Mucosa of descending colon (tissue), 3 donors: Measurements from ENCODE around the gene UBP1. TPM values are rescaled to one million over a fixed set of nuclear protein-coding genes. Genes with fewer than 3 reads are reported as not detected.
A peak's percentile ranks its signal among the peaks of the same experiment; 100 is the strongest.

Experiments
- ATAC-seq: fragments of 200-7000 bp; cut with Tn5 transposase; one replicate; pipeline ENCODE4 v1.9.1; 2020; ENCODE audit warnings: mild to moderate bottlenecking, moderate library complexity
- DNase-seq, 3 donors: peaks; one replicate each; pipeline ENCODE4 v3.0.0-alpha.2; 2020
- H3K36me3 ChIP-seq: fragments of 200-600 bp; one replicate; pipeline ENCODE4 v1.8.0; 2021; ENCODE audit warnings: low read depth, mild to moderate bottlenecking
- H3K4me1 ChIP-seq: fragments of 200-600 bp; one replicate; pipeline ENCODE4 v1.8.0; 2021; ENCODE audit warnings: low read depth, mild to moderate bottlenecking
- H3K4me3 ChIP-seq: fragments of 200-600 bp; one replicate; pipeline ENCODE4 v1.8.0; 2021; ENCODE audit warnings: mild to moderate bottlenecking
- H3K9me3 ChIP-seq: fragments of 200-600 bp; one replicate; pipeline ENCODE4 v1.8.0; 2021; ENCODE audit warnings: mild to moderate bottlenecking
- CTCF ChIP-seq: fragments of 200-600 bp; IDR thresholded peaks from one replicate; pipeline ENCODE4 v1.8.0; 2022; ENCODE audit warnings: antibody characterized with exemption, mild to moderate bottlenecking
- intact Hi-C, 2 donors: fragments of 100-400 bp; cut with DNase I in 1 of 2; cut with micrococcal nuclease in 1 of 2; formaldehyde crosslinking; loops; one replicate each; pipeline versions ENCODE4 v1.11.0 to v1.11.1; 2022; cut with DNase I, micrococcal nuclease
- total RNA-seq, 3 donors: library from RNA; stranded (reverse); fragmentation: NEBNext Ultra II Directional in 2 of 3; extraction: Animal tissue kit (Norgen Biotek cat#: 25700) in 2 of 3; gene quantifications; one replicate each; pipeline versions ENCODE4 v1.2.1 to v1.2.4, GENCODE V29; 2021 to 2023
- donor health status: DM: no; HTN: no; CAD: no; lungs with moderate emphysema.
- donor health status: DM: no; HTN: no; CAD: no.
- donor health status: DM: no; HTN: yes; CAD: no.

UBP1 gene
- total RNA-seq, 3 donors from 2014 or later, result 62.1 to 90.9 (median 64.3) TPM

- intact Hi-C loops, result no loop called here
- Histone ChIP-seq H3K4me1 (no peaks in the 10 kb centered on the region), H3K9me3 (no peaks in the 10 kb centered on the region), H3K36me3 (no peaks in the 10 kb centered on the region), H3K4me3 (no peak overlapping the region)
- TF ChIP-seq CTCF, result no peak
- DNase-seq (no peak), ATAC-seq (no peak)
Observed at GRCh38 chr3:33388374-33389100, 51.7 kb downstream of the UBP1 start.

- Histone ChIP-seq H3K4me1 (no peaks in the 10 kb centered on the region), H3K4me3 (no peak overlapping the region), H3K36me3 (no peaks in the 10 kb centered on the region), H3K9me3 (no peaks in the 10 kb centered on the region)
- DNase-seq, result no peak
- no peak for TF ChIP-seq CTCF
- ATAC-seq, result no peak
- intact Hi-C loops, result no loop called here
Observed at GRCh38 chr3:33386631-33387030, 53.6 kb downstream of the UBP1 start.

GRCh38 chr3:33385423-33385822 is 54.8 kb downstream of the UBP1 start:
- H3K36me3 ChIP-seq, result no peaks in the 10 kb centered on the region
- DNase-seq (no peak), ATAC-seq (no peak)
- H3K4me1 ChIP-seq, result no peaks in the 10 kb centered on the region
- TF ChIP-seq CTCF, result no peak
- no peak overlapping the region for H3K4me3 ChIP-seq
- intact Hi-C loops, result no loop called here
- H3K9me3 ChIP-seq, result no peaks in the 10 kb centered on the region

GRCh38 chr3:33383951-33384350 is 56.3 kb downstream of the UBP1 start:
- Histone ChIP-seq H3K9me3 (no peaks in the 10 kb centered on the region), H3K36me3 (no peaks in the 10 kb centered on the region), H3K4me1 (no peaks in the 10 kb centered on the region), H3K4me3 (no peak overlapping the region)
- TF ChIP-seq CTCF, result no peak
- DNase-seq, result no peak
- no peak for ATAC-seq
- intact Hi-C loops, result no loop called here

- Histone ChIP-seq H3K4me3 (no peak overlapping the region), H3K9me3 (no peaks in the 10 kb centered on the region), H3K4me1 (no peaks in the 10 kb centered on the region), H3K36me3 (no peaks in the 10 kb centered on the region)
- no peak for TF ChIP-seq CTCF
- intact Hi-C loops, result no loop called here
- DNase-seq (no peak), ATAC-seq (no peak)
Observed at GRCh38 chr3:33380653-33381052, 59.6 kb downstream of the UBP1 start.

- H3K4me1 ChIP-seq, result no peaks in the 10 kb centered on the region
- peak; percentile 29 for ATAC-seq
- H3K36me3 ChIP-seq, result no peaks in the 10 kb centered on the region
- H3K4me3 ChIP-seq, result no peak overlapping the region
- no peak for DNase-seq
- no peaks in the 10 kb centered on the region for H3K9me3 ChIP-seq
- intact Hi-C loops, result no loop called here
- no peak for TF ChIP-seq CTCF
Observed at GRCh38 chr3:33377931-33378330, 62.3 kb downstream of the UBP1 start.
